ENCODE data around the gene ACBD6.
"Not testable (repeated sequence)": the region's sequence is repeated elsewhere in the genome, so short reads cannot be mapped to it uniquely, and the experiment has no call there.

Gene ACBD6, protein sequence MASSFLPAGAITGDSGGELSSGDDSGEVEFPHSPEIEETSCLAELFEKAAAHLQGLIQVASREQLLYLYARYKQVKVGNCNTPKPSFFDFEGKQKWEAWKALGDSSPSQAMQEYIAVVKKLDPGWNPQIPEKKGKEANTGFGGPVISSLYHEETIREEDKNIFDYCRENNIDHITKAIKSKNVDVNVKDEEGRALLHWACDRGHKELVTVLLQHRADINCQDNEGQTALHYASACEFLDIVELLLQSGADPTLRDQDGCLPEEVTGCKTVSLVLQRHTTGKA

GRCh38 chr1:180502361-180503279, at the start of gene ACBD6:
Gene ACBD6 (minus strand): TSS chr1:180502577. CDS start chr1:180502266, 311 bp downstream.
- DNase-seq (ENCODE audit: low spot score) = peak; percentile 93

DNA sequence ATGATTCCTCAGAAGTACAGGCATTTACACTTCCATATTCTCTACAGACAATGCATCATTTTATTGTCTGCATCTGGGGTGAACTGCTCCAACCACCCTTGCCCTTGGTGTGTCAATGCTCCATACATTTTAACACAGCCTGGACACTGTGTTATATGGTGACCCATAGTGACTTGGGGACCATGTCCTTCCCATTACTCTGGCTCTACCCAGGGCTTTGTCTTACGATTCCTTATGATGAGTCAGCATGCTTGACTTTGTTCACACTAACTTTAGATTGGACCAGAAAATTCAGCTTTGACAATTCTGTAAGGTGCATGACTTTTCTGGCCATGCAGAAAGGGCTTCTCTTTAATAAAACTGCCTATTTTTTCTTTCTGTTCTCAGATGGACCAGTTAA, 49.6 kb upstream of the ACBD6 start:
- no peak for DNase-seq (ENCODE audit: low spot score)

GRCh38 chr1:180550241-180550640, 47.9 kb upstream of the ACBD6 start:
- no peak for DNase-seq (ENCODE audit: low spot score)

- DNase-seq (ENCODE audit: low spot score) = not testable (repeated sequence)
Measured at GRCh38 chr1:180549770-180550169, 47.4 kb upstream of the ACBD6 start.

DNA sequence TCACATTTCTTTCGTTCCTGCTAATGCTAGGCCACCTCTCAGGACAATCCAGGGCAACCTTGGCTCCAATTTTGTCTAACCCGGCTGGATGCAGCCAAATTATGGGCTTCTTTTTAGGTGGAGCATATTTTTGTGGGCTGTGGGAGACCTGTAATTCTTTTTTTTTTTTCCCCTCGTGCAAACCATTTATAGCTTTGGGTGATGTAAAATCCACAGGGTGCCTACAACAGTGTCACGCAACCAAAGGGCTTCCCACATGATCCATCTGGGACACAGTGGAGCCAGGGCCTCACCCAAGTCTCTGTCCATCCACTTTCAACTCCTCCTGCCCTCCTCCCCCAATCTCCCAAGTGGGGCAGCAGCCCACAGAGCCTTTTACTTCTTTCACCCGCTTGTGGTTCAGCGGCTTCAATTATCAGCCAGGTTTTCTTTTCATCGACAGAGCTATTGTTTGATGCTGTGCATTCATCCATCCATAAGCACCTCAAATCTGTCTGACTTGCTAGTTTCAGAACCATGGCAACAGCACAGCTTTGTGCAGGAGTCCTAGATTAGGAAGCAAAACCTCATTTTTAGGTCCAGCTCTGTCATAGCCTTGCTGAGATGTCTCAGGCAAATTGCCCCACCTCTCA, 46.4 kb upstream of the ACBD6 start:
- no peak for DNase-seq (ENCODE audit: low spot score)

DNA sequence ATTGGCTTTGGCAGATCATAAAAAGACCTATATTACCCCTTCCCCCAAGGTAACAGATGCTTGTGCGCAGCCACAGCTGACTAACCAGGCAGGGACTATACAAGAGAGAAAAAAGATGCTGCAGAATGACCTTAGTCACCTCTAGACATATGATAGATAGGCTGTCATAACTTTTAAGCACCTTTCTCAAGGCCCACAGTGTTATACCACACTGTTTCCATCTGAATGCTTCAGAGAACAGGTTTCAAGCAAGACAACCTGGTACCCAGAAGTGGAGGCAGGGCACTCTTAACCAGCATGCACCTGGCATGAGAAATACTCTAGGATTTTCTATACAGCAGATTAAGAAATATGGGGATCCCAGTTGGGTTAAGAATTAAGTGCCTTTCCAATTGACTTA, 43.6 kb upstream of the ACBD6 start:
- no peak for DNase-seq (ENCODE audit: low spot score)

- no peak for DNase-seq (ENCODE audit: low spot score)
Measured at GRCh38 chr1:180544050-180544449, 41.7 kb upstream of the ACBD6 start.

DNA sequence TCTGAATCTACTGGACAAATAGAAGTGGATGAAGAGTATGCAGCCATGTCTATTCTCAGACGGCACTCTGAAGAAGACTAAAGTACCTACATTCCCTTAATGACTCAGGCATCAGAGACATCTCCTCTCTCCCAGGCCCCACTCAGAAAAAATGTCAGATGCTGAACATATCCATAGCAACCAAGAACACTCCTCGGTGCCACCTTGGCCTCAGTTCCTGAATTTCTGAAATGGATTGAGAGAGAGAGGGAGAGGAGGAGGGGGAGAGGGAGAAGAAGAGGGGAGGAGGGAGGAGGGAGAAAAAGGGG, 40.4 kb upstream of the ACBD6 start:
- no peak for DNase-seq (ENCODE audit: low spot score)

- no peak for DNase-seq (ENCODE audit: low spot score)
Measured at GRCh38 chr1:180542113-180542837, 39.9 kb upstream of the ACBD6 start.

- no peak for DNase-seq (ENCODE audit: low spot score)
Measured at GRCh38 chr1:180540697-180541594, 38.6 kb upstream of the ACBD6 start.

- no peak for DNase-seq (ENCODE audit: low spot score)
Measured at GRCh38 chr1:180539136-180539535, 36.8 kb upstream of the ACBD6 start.

- DNase-seq (ENCODE audit: low spot score) = no peak
Measured at GRCh38 chr1:180536821-180537372, 34.5 kb upstream of the ACBD6 start.

DNA sequence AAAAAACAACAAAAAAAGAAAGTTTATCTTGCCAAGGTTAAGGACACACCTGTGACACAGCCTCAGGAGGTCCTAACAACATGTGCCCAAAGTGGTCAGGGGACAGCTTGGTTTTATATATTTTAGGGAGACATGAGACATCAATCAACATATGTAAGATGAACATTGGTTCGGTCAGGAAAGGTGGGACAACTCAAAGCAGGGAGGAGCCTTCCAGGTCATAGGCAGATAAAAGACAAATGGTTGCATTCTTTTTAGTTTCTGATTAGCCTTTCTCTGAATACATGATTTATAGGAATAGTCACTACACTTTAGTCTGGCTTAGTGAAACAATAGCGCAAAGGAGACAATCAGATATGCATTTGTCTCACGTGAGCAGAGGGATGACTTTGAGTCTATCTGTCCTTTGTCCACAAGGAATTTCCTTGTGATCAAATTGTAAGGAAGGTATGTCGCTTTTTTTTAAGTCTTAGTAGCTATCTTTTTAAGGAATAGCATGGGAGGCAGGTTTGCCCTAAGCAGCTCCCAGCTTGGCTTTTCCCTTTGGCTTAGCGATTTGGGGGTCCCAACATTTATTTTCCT, 33.1 kb upstream of the ACBD6 start:
- DNase-seq (ENCODE audit: low spot score) = no peak

GRCh38 chr1:180534214-180534613, 31.8 kb upstream of the ACBD6 start:
- no peak for DNase-seq (ENCODE audit: low spot score)

DNA sequence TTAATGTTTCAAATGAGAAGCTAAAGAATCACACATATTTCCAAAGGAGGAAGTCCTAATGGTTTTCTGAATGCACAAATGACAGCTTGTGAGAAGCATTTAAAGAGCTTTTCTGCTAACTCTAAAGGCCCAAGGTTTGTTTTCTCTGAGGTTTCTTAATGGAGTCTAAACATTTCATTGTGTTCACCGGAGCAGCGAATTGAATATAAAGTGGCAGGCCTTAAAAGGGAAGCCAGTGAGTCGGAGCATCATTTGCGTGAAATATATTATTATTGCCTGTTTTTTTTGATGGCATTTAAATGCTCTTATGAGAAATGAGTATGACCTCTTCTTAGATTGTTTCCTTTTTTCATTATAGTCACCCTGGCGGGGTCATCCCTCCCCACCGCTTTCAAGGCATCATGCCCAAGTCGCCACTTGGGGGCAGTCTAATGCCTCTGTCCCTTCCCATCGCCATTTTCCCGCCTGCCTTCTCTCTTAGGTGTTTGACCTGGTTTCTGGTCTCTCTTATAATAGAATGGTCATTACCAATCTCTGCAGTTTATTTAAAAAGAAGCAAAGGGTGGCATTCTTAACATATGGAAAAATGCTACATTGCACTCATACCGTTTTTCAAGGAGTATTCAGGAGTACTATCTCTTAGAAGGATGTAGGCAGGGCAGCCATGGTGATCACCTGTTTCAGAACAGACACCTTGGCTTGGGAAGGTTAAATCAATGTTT, 31.1 kb upstream of the ACBD6 start:
- DNase-seq (ENCODE audit: low spot score) = peak; percentile 86

DNA sequence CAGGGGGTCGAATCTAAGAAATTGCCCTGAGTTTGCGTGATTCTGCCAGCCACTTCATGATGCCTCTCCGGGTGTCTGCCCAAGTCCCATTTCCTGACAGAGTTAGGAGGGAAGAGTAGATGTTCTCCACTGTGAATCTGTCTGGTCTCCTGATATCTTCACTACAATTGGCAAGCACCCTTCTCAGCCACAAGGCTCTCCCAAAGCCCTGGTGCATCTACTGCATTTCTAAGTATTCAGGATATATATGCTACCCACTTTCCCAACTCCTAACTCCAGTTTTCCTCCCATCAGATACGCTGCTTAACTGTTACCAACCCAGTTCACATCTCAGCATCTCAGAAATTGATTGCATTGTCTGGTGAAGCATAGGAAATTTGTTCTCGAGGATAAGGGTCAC, 30.5 kb upstream of the ACBD6 start:
- no peak for DNase-seq (ENCODE audit: low spot score)

- DNase-seq (ENCODE audit: low spot score) = no peak
Measured at GRCh38 chr1:180530501-180530900, 28.1 kb upstream of the ACBD6 start.

- DNase-seq (ENCODE audit: low spot score) = no peak
Measured at GRCh38 chr1:180528868-180529470, 26.6 kb upstream of the ACBD6 start.

DNA sequence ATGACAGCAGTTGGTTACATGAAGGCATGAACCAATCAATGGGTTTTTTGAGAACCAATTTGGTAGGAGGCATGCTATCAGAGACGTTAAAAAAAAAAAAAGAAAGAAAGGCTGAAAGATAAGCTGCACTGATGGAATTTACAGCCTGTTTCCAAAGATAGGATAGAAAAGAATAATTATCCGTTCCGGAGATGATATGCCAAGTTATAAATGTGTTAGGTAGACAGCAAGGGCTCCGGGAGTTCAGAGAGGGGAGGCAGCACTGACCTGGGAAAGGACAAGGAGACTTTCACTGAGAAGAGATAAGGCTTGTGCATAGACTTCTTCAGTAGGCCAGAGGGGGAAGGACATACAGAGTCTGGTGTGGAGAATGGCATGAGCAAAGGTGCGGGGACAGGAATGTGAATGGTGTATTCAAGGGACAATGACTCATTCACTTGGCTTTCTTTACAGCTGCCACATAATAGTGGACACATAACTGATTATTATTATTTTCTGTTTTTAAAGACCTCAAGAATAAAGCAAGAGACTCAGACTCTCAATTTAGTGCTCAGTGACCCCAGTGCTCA, 24.8 kb upstream of the ACBD6 start:
- DNase-seq (ENCODE audit: low spot score) = no peak

All from D341Med (cell line).